Tibial nerve (tissue), 4 donors: ENCODE results near the gene BRSK2. TPM values are rescaled to one million over a fixed set of nuclear protein-coding genes. Genes with fewer than 3 reads are reported as not detected.

Experiments used
- DNase-seq, 2 donors: peaks; one replicate each; pipeline ENCODE4 v3.0.0-alpha.2; 2019; ENCODE audit warnings: low spot score in 2 of 2
- H3K27ac ChIP-seq, 4 donors: fragments of 200-600 bp; sonication (generic) in 3 of 4; one replicate each; pipeline ENCODE4 v1.5.1; 2017 to 2019; ENCODE audit warnings: mild to moderate bottlenecking in 1 of 4
- H3K27me3 ChIP-seq, 2 donors: fragments of 200-600 bp; sonication (generic) in 1 of 2; one replicate each; pipeline versions ENCODE4 v1.5.1 to v1.6.0; 2017 to 2019
- H3K36me3 ChIP-seq, 3 donors: fragments of 200-600 bp; sonication (generic); one replicate each; pipeline ENCODE4 v1.5.1; 2018 to 2019
- H3K4me1 ChIP-seq, 4 donors: fragments of 200-600 bp; sonication (generic) in 3 of 4; one replicate each; pipeline ENCODE4 v1.5.1; 2017 to 2019
- H3K4me3 ChIP-seq, 4 donors: fragments of 200-600 bp; sonication (generic) in 3 of 4; one replicate each; pipeline ENCODE4 v1.5.1; 2017 to 2019; ENCODE audit warnings: mild to moderate bottlenecking in 1 of 4, moderate library complexity in 1 of 4
- H3K9me3 ChIP-seq, 4 donors: fragments of 200-600 bp; sonication (generic) in 3 of 4; one replicate each; pipeline ENCODE4 v1.5.1; 2017 to 2019
- CTCF ChIP-seq, 5 experiments: fragments of 200-600 bp in 3 of 5; fragments of 450-650 bp in 2 of 5; sonication (generic) in 3 of 5; IDR thresholded peaks; one replicate each; pipeline ENCODE4 v1.5.1; 2016 to 2019; ENCODE audit warnings: antibody characterized with exemption in 5 of 5, mild to moderate bottlenecking in 3 of 5, moderate library complexity in 2 of 5
- EP300 ChIP-seq, 2 donors: sonication (generic); formaldehyde crosslinking; IDR thresholded peaks; one replicate each; pipeline ENCODE4 v1.6.1; 2017; ENCODE audit warnings: antibody characterized with exemption in 2 of 2, mild to moderate bottlenecking in 1 of 2
- POLR2A ChIP-seq, 2 donors: fragments of 450-650 bp; IDR thresholded peaks; one replicate each; pipeline ENCODE4 v1.6.1; 2017; ENCODE audit warnings: antibody characterized with exemption in 2 of 2, mild to moderate bottlenecking in 2 of 2, moderate library complexity in 2 of 2
- WGBS, 2 donors: methylation state at CpG; one replicate each; pipeline ENCODE4 v1.1.5; 2018; 5-methylcytosine and 5-hydroxymethylcytosine counted together
- total RNA-seq, 4 donors: library from RNA; depleted of rRNA; stranded (reverse); fragments of >200 nt; gene quantifications; one replicate each; pipeline ENCODE4 v1.1.0, GENCODE V29; 2016

Gene BRSK2
- total RNA-seq, 4 donors from 2014 or later, result 2.4 to 7.8 (median 4.6) TPM

GRCh38 chr11:1454576-1454975 lies 64.8 kb downstream of the BRSK2 start:
- no peak for TF ChIP-seq EP300 (IDR thresholded peaks at IDR 0.05)
- no peak for TF ChIP-seq CTCF (IDR thresholded peaks at IDR 0.05)
- TF ChIP-seq POLR2A (IDR thresholded peaks at IDR 0.05), result no peak
- H3K4me1 ChIP-seq, result peaks cover 0 to 26% (median 17%) of the 10 kb centered on the region in 4 donors
- no peaks in the 10 kb centered on the region for H3K27me3 ChIP-seq
- no peak overlapping the region for H3K27ac ChIP-seq
- no peaks in the 10 kb centered on the region for H3K36me3 ChIP-seq
- DNase-seq, result no peak
- H3K4me3 ChIP-seq, result no peak overlapping the region
- no peaks in the 10 kb centered on the region for H3K9me3 ChIP-seq
- 66 to 70% methylated on average over 13 to 21 of the region's 21 CpGs for WGBS, 2 donors

- H3K9me3 ChIP-seq, result no peaks in the 10 kb centered on the region
- peaks cover 0 to 32% (median 20%) of the 10 kb centered on the region in 4 donors for H3K4me1 ChIP-seq
- WGBS, 2 donors, result 78 to 79% methylated on average over 19 to 23 of the region's 24 CpGs
- no peaks in the 10 kb centered on the region for H3K36me3 ChIP-seq
- TF ChIP-seq CTCF (IDR thresholded peaks at IDR 0.05) (no peak), EP300 (IDR thresholded peaks at IDR 0.05) (no peak), POLR2A (IDR thresholded peaks at IDR 0.05) (no peak)
- DNase-seq, result no peak
- no peak overlapping the region for H3K4me3 ChIP-seq
- H3K27ac ChIP-seq, result peak overlapping the region in 1 of 4 donors; percentile 11
- H3K27me3 ChIP-seq, result no peaks in the 10 kb centered on the region
Measured at GRCh38 chr11:1455032-1455762, 65.5 kb downstream of the BRSK2 start.

- H3K4me3 ChIP-seq, result no peak overlapping the region
- peaks cover 0 to 36% (median 20%) of the 10 kb centered on the region in 4 donors for H3K4me1 ChIP-seq
- peak overlapping the region in 1 of 4 donors; percentile 11 for H3K27ac ChIP-seq
- DNase-seq, result no peak
- TF ChIP-seq EP300 (IDR thresholded peaks at IDR 0.05), result no peak
- TF ChIP-seq CTCF (IDR thresholded peaks at IDR 0.05), result no peak
- no peak for TF ChIP-seq POLR2A (IDR thresholded peaks at IDR 0.05)
- 73 to 94% methylated on average over 5 of the region's 5 CpGs for WGBS, 2 donors
- no peaks in the 10 kb centered on the region for H3K9me3 ChIP-seq
- H3K36me3 ChIP-seq, result no peaks in the 10 kb centered on the region
- H3K27me3 ChIP-seq, result no peaks in the 10 kb centered on the region
Measured at GRCh38 chr11:1455763-1456060, 66.0 kb downstream of the BRSK2 start.

- H3K4me1 ChIP-seq, result peaks cover 0 to 40% (median 20%) of the 10 kb centered on the region in 4 donors
Measured at GRCh38 chr11:1456176-1456575, 66.4 kb downstream of the BRSK2 start.

More at GRCh38 chr11:1456176-1456575, 66.4 kb downstream of the BRSK2 start:
- TF ChIP-seq POLR2A (IDR thresholded peaks at IDR 0.05) (no peak), CTCF (IDR thresholded peaks at IDR 0.05) (no peak), EP300 (IDR thresholded peaks at IDR 0.05) (no peak)
- Histone ChIP-seq H3K9me3 (no peaks in the 10 kb centered on the region), H3K27ac (peak overlapping the region in 1 of 4 donors; percentile 97), H3K4me3 (no peak overlapping the region), H3K36me3 (no peaks in the 10 kb centered on the region), H3K27me3 (no peaks in the 10 kb centered on the region)
- 74 to 76% methylated on average over 17 to 22 of the region's 22 CpGs for WGBS, 2 donors
- DNase-seq, result no peak
